Measurements from ENCODE around the gene ASXL3. TPM values are rescaled to one million over a fixed set of nuclear protein-coding genes. Genes with fewer than 3 reads are reported as not detected.
A peak's percentile ranks its signal among the peaks of the same experiment; 100 is the strongest.

Gene ASXL3
- total RNA-seq, 1 experiment from 2014 or later, result 0.29 TPM

DNA sequence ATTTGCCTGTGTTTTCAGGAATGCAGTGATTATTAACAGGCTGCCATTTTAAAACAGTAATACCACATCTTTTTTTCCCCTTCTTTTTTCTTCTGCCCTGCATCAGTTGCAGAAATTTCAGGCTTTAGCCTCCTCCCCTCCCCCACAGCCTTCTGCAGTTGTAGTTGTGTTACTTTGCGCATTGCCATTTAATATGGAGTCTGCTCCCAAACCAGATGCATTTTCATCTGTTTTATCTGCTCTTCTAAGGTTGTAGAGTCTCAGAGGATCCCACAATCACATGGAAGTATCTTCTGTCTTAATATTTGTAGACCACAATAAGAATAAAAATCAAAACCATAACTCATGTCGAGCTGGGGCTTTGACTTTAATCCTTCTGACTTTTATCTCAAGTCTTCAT, 3.8 kb downstream of the ASXL3 start:
- DNase-seq (ENCODE audit: low read depth), result no peak

- no peak for DNase-seq (ENCODE audit: low read depth)
Observed at GRCh38 chr18:33583901-33584300, 5.9 kb downstream of the ASXL3 start.

DNA sequence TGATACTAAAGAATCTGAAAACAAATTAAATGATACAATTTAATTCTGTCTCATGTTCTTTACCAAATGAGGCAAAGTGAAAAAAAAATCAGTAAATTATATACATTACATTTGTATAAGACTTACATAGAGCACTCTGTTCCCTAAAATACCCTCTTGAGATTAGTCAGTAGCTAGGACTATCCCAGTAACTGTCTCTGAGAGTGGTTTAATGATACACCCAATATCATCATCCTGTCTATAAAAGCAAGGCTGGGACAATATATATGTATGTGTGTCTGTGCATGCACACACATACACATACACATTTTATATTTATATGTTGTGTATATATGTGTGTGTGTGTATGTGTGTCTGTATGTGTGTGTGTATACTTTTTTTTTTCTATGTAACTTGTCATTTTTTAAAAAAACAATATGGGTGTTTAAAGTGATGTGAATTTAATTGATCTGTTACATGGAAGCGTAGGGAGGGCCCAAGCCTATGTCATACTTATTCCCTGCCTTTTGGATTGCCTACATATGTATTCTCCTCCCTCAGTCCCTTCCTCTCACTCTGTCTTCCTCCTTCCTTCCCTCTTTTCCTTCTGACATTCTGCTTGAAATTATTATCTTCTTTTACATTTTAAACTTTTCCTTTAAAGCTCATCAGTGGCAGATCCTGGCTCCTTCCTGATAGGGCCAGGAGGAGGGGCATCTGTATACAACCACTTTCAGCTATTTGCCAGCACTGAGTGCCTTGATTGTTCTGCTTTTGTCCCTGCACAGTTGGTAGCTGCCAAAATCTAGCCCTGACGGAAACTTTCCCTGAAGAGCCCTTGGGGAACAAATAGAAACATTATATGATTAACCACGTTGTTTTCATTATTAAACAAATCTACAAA, 6.8 kb downstream of the ASXL3 start:
- DNase-seq (ENCODE audit: low read depth), result no peak

- no peak for DNase-seq (ENCODE audit: low read depth)
Observed at GRCh38 chr18:33585431-33585775, 7.4 kb downstream of the ASXL3 start.

DNA sequence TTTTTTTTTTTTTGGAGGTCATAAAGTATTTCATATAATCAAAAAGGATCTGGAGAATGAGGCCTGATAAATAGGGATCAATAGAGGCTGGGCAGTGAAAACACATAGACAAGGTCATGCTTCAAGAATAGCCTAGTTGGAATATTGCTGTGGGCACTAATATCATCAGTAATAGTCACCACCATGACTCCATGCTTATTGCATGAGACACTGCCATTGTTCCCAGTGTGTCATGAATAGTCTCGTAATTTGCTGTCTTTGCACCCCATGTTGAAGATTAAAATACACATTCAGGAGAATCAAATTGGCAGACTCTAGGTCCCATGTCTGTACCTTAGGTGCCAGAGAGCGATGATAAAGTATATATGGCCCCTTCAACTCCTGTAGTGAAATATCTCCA, 10.3 kb downstream of the ASXL3 start:
- DNase-seq (ENCODE audit: low read depth), result no peak

GRCh38 chr18:33593261-33593660, 15.2 kb downstream of the ASXL3 start:
- no peak for DNase-seq (ENCODE audit: low read depth)

GRCh38 chr18:33594799-33595198, 16.8 kb downstream of the ASXL3 start:
- no peak for DNase-seq (ENCODE audit: low read depth)

- peak; percentile 15 for DNase-seq (ENCODE audit: low read depth)
Observed at GRCh38 chr18:33596178-33596854, 18.3 kb downstream of the ASXL3 start.

DNA sequence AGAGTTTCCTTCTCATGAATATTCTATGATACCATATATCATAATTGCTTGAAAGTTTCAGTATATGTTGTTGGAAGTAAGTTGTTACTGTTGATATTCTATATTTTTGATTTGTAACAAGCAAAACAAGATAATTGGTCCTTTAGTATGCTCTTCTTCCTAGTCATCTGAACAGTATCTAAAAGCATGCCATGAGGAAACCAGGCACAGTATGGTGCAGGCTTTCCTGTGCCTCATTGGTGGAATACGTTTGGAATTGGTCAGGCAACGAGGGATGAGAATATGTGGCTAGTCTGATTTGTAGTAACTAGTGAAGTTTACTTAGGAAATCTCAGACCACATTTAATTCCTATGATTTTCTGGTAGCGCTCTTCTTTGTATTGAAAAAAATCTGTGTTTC, 22.8 kb downstream of the ASXL3 start:
- DNase-seq (ENCODE audit: low read depth), result no peak

DNA sequence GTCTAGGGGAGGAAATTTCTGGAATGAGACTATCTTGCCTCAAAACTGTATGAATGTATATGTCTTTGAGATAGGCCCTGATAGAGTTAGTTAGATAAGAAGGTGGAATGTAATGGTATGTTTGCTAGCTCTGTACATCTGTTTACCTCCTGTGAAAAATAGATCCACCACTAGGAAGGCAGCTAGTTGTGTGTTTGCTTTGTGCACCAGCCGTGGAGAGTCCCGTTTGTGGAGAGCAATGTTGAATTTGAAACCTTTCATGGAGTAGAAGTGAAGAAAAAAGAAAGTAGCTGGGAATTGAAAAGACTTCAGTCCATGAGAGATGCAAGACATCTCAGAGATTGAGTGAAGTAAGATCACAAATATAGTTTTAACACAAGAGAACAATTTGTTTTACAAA, 25.4 kb downstream of the ASXL3 start:
- no peak for DNase-seq (ENCODE audit: low read depth)

GRCh38 chr18:33605250-33605649, 27.2 kb downstream of the ASXL3 start:
- DNase-seq (ENCODE audit: low read depth), result no peak

DNA sequence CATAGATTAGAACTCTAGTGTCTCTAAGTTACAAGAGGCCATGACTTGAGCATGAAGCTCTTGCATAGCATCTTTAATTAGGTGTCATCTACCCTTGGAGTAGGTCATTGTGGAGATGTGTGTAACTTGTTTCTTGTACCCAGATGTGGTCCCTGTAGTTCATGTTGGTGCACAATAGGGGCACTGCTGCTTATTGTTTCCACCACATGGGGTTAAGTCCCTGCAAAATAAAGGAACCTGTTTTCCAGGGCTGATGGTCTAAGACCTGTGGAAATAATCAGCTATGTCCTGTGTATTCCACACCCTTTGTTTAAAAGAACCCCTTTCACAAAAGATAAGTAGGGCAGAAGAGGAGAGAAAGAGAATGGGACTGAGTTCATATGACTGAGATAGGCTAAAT, 28.6 kb downstream of the ASXL3 start:
- no peak for DNase-seq (ENCODE audit: low read depth)

DNA sequence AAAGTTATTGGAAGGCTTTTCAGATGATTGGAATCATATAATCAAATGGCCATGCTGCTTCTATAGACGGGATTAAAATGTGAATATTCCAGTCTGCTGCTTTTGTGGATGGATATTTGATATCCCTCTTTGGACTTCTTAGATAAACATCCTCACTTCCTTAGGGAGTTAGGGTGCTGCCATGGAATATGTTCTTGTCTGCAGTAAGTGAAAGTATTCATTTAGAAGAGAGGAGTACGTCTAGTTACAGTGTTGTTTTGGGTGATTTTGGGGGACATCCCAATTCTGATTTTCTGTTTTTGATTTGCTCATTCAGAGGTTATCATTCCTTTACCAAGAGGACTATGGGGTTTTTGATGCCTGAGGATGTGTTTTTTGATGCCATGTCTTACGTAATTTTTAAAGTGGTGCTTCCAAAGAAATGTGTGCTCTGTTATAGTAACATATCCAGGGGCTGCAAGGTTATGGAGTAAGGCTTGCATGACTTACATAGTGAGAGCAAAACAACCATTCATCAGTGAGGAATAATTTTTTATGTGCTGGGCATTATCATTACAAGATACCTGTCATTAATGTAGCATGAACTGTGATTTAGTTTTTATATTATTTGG, 33.6 kb downstream of the ASXL3 start:
- DNase-seq (ENCODE audit: low read depth), result no peak

- DNase-seq (ENCODE audit: low read depth), result no peak
Observed at GRCh38 chr18:33612632-33613031, 34.6 kb downstream of the ASXL3 start.

DNA sequence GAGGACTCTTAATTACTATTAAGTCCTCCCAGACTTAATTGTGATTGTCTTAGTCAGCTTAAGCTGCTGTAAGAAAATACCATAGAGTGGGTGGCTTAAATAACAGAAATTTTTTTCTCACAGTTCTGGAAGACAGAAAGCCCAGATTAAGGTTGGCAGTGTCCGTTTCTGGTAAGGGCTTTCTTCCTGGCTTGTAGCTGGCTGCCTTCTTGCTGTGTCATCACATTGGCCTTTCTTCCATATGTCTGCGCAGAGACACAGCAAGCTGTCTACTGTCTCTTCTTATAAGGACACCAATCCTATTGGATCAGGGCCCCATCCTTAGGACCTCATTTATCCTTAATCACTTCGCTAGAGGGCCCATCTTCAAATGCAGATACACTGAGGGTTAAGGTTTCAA, 38.5 kb downstream of the ASXL3 start:
- no peak for DNase-seq (ENCODE audit: low read depth)

- DNase-seq (ENCODE audit: low read depth), result no peak
Observed at GRCh38 chr18:33627114-33627513, 49.1 kb downstream of the ASXL3 start.

DNA sequence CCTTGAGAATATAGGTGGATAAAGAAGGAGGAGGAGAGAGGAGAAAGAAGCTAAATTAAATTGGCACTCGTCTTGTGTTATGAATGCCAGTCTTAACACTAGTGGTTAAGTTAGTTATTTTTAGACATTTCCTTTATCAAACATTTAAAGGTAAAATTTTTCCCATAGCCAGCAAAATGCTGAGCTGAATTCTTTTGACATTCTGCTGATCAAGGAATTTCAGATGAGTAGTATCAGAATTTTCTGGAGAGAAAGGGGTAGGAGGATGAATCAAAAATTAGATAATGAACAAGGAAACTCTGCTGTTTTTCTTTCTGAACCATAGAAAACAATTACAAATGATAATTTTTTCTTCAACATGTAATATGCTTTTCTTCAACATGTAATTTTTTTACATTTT, 52.5 kb downstream of the ASXL3 start:
- no peak for DNase-seq (ENCODE audit: low read depth)

DNA sequence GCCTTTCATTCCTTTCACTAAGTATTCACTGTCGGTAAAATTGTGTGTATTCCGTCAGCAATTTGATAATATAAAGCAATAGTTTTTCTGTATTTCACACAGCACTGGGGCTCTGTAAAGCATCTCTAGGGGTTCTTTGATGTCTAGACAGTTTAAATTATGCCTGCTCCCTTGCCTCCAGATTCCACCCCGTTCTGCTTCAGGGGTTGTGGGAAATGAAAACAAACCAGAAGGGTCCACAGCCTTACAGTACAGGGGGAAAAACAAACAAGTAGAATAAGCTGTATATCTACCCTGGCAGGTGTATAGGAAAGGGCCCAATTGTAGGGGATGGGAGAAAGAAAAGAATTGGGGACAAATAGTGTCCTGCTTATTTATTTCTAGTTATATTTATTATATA, 63.1 kb downstream of the ASXL3 start:
- DNase-seq (ENCODE audit: low read depth), result no peak

DNA sequence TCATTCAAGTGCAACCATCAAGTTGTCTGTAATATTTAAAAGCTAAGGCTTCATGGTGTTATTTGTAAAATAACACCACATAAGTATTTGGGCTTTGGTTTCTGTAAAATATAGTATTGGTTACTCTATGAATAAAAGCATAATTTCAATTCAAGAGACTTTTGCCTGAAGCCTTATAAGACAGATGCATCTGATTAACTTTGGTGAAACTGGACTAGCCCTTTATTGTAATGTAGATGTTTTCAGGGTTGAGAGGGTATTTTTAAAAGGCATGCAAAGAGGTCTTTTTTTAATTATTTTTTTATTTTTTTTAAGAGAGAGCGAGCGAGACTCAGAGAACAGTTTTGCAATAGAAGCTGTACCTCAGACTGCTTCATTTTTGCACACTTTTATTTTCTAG, 66.5 kb downstream of the ASXL3 start:
- DNase-seq (ENCODE audit: low read depth), result no peak

- no peak for DNase-seq (ENCODE audit: low read depth)
Observed at GRCh38 chr18:33647365-33647764, 69.3 kb downstream of the ASXL3 start.

DNA sequence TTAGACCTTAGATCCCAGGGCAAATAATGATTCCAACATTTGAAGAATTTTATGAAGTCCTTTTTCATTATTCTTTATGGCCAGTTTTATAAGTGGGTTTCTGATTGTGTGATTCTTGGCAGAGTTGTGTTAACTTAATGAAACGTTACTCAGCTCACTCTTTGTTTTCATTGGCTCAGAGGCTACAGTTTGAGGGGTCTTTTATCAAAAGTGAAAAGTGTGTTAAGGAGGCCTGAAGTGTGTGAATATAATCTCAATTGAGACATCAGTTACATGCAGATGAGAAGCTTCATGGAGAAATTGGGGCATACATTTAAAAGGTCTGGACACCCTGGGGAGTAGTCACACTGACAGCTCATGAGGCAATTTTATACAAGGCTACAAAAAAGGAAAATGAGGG, 74.6 kb downstream of the ASXL3 start:
- no peak for DNase-seq (ENCODE audit: low read depth)

DNA sequence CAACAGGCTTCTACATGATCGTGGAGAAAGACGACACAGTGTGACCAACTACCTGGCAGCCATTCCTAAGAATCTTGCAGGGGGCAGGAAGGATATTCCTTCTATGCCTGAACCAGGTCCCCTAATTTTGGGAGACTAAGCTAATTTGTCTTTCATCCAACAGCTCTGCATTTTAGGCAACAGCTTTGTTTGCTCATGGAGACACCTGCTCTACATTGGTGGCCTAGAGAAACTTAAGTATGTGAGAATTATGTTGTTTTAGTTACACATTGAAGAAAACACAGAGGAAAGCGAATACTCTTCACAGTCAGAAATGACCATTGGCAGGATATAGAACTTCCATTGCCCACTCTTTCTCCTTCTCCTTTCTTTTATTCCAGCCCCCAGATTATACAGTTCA, 75.2 kb downstream of the ASXL3 start:
- DNase-seq (ENCODE audit: low read depth), result no peak

DNA sequence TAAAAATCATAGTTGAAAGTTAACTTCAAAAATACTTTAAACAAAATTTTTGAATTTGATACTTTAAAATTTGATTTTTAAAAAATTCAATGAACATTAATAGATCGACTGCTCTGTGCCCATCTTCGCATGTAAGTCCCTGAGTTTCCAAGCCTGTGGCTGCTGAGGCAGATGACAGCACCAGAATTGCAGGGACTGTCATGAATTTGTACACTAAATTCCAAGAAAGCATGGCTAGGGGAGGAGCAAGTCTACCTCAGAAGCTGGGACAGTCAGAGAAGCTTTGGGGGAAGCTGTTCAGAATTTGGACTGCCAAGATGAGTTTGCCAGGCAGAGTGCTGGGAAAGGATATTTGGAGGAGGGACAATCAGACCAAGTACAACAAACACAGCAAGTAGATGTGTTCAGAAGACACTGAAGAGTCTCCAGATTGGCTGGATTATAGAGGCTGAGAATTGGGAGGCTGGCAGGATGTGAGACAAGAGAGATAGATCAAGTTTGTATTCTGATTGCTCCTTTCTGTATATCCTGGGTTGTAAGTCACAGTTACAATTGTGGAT, 79.0 kb downstream of the ASXL3 start:
- DNase-seq (ENCODE audit: low read depth), result no peak

All from Daoy (cell line).